Omental fat pad (tissue), 4 donors: ENCODE measurements around the gene PLK5. TPM values are rescaled to one million over a fixed set of nuclear protein-coding genes. Genes with fewer than 3 reads are reported as not detected.
"Not testable (repeated sequence)": the region's sequence is repeated elsewhere in the genome, so short reads cannot be mapped to it uniquely, and the experiment has no call there.

Experiments used
- ATAC-seq: fragments of 150-250 bp; one replicate; pipeline ENCODE4 v1.9.1; 2016; ENCODE audit warnings: mild to moderate bottlenecking, moderate library complexity; ENCODE audit not compliant: low FRiP score
- DNase-seq: peaks from one replicate; pipeline ENCODE4 v3.0.0-alpha.2; 2019; ENCODE audit warnings: low spot score
- CTCF ChIP-seq, 3 donors: fragments of 450-650 bp; IDR thresholded peaks; one replicate each; pipeline ENCODE4 v1.5.1; 2016 to 2017; ENCODE audit warnings: antibody characterized with exemption in 3 of 3, mild to moderate bottlenecking in 3 of 3, moderate library complexity in 2 of 3
- total RNA-seq, 4 donors: library from RNA; depleted of rRNA; stranded (reverse); fragments of >200 nt; gene quantifications; one replicate each; pipeline ENCODE4 v1.1.0, GENCODE V29; 2016

The PLK5 gene
- not detected for total RNA-seq

- ATAC-seq (no peak), DNase-seq (no peak)
- no peak for TF ChIP-seq CTCF (IDR thresholded peaks at IDR 0.05)
Observed at GRCh38 chr19:1523412-1524286, at the start of gene PLK5. Gene PLK5 (plus strand): TSS chr19:1524077. CDS start chr19:1526997, 2,920 bp downstream.

GRCh38 chr19:1474765-1475351 lies 49.0 kb upstream of the PLK5 start:
- TF ChIP-seq CTCF (IDR thresholded peaks at IDR 0.05) = no peak
- no peak for ATAC-seq

GRCh38 chr19:1475751-1476437 lies 48.0 kb upstream of the PLK5 start:
- no peak for TF ChIP-seq CTCF (IDR thresholded peaks at IDR 0.05)
- DNase-seq (no peak), ATAC-seq (no peak)

More at GRCh38 chr19:1474765-1475351, 49.0 kb upstream of the PLK5 start:
- DNase-seq = no peak

- not testable (repeated sequence) for ATAC-seq, DNase-seq
Observed at GRCh38 chr19:1477056-1477455, 46.8 kb upstream of the PLK5 start.

GRCh38 chr19:1478934-1479707 lies 44.8 kb upstream of the PLK5 start, which contains the start of gene C19orf25:
Gene C19orf25 (minus strand): TSS chr19:1479215. CDS start chr19:1478903, 312 bp downstream.
- DNase-seq = peak; percentile 74
- peak; percentile 87 for ATAC-seq
- TF ChIP-seq CTCF (IDR thresholded peaks at IDR 0.05) = no peak

GRCh38 chr19:1481224-1481892 lies 42.5 kb upstream of the PLK5 start:
- ATAC-seq (no peak), DNase-seq (no peak)
- no peak for TF ChIP-seq CTCF (IDR thresholded peaks at IDR 0.05)
